Activated naive CD4-positive, alpha-beta T cell (primary cell): ENCODE measurements around the gene APLNR.

Source experiments
- DNase-seq, 4 experiments: peaks; one replicate each; lab custom pipeline; 2025; lab: John Stamatoyannopoulos, UW

The APLNR gene

DNA sequence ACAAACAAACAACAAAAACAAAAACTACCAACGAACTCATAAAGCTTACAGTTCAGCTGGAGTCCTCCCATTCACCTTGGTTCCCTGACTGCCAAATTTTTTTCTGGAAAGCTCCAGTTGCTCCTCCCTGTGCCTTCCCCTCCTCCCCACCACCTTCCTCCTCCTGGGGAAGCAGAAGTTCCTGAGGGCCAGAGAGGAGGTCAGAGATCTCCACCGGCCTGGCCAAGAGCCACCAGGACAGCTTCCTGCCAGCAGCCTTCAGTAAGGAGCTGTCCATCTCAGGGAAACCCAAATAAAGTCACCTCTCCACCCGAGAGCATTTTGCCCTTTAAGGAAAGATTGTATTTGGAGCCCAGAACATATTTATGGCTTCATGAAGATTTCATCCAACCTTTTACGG, 20.0 kb downstream of the APLNR start:
- no peak for DNase-seq

DNA sequence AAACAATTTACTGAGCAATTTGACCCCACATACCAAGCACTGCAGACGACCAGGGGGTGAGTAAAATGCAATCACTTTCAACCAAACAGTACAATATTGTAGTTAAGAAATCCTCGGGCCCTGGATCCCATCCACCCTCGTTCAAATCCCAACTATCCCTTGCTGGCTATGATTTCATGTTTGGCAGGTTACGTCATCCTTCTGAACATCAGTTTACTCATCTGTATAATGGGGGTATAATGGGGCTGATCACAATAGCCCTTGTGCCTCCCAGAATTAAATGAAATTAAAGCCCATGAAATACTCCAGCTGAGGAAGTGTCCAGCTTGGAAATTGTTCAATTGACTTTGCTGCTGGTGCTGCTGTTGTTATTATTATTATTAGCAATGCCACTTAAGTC, 20.6 kb downstream of the APLNR start:
- DNase-seq = no peak

- no peak for DNase-seq
These were observed 22.6 kb downstream of the APLNR start for GRCh38 chr11:57214494-57214893.

DNA sequence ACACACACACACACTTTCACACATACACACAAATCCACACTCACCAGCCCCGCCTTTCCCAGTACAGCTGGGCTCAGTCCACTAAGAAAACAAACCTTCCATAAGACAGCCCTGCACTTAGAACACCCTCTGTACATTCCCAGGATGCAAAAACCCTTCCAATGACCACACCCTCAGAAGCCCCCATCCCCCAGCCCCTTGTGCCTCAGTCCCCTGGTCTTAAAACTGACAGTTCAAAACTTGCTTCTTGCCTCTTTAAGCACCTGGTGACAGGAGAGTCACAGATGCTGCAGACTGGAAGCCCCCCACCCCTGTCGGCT, 23.0 kb downstream of the APLNR start:
- no peak for DNase-seq

DNA sequence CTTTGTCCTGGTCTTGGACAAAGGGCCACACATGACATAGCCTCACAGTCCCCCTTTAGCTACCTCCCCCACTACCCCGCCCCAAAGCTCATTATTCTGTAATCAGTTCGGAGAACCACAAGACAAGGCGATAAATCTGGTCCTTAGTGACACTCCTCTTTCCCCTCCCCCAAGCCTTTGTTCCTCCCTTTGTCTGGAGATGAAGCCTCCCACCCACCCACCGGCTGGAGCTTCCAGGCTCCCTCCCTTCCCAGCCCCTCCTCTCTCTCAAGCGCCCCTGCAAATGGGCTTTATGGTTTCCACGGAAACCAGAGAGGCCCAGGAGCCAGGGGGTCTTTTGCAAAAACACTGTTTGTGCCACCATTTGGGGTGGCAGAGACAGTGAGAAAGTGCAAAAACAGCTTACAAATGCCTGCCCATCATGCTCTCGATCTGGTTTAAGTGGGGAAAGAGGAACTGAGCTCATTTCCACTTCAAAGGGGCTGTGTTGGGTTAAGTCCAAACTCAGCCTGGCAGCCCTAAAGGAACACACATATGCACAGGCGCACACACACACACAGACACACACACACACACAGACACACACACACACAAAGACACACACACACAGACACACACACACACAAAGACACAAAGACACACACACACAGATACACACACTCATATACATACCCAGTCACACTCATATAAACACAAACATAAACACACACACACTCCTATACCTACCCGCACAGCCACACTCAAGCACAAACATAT, 23.5 kb downstream of the APLNR start:
- DNase-seq = no peak

GRCh38 chr11:57210781-57211180, 26.3 kb downstream of the APLNR start:
- DNase-seq = no peak

DNA sequence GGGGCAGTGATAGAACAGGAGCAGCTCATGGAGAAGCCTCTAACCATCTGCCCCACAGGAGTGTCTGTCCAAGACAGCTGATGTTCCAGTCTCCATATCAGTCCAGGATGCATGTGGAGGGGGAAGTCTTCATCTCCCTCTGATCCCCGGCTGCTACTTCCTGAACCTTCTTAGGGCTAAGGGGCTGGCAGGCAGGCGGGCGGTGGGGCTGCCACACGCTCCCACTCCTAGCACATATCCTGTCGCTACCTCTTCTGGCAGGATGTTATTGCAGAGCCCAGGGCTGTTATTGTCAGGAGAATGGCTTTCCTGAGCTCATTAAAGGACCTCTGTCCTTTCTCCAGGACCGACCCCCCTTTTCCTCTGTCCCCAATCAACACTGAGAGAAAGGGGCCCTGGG, 29.9 kb downstream of the APLNR start:
- no peak for DNase-seq

GRCh38 chr11:57205041-57205641, 31.9 kb downstream of the APLNR start:
- DNase-seq = no peak

GRCh38 chr11:57203882-57204480, 33.1 kb downstream of the APLNR start:
- DNase-seq = no peak

- DNase-seq = no peak
These were observed 33.7 kb downstream of the APLNR start for GRCh38 chr11:57203359-57203758.

DNA sequence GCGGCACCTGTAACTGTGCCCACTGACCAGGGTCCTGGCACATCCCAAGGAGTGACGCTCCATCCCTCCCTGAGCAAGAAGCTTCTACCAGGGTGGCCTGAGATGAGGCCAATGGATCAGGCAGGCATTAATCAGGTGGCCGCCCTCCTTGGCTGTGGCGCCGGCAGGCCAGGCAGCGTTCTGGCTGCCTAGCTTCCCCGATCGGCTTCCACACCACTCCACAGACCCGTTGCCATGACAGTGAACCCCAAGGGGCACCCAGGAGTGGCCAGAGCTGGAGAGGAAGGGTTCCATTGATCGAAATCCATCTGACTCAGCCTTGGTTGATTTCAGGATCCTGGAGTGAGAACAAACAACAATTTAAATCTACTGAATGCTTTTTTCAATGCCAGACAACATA, 34.8 kb downstream of the APLNR start:
- DNase-seq = no peak

GRCh38 chr11:57200917-57201316, 36.1 kb downstream of the APLNR start:
- DNase-seq = no peak

GRCh38 chr11:57199330-57199729, 37.7 kb downstream of the APLNR start:
- DNase-seq = no peak

GRCh38 chr11:57197762-57198161, 39.3 kb downstream of the APLNR start:
- no peak for DNase-seq

GRCh38 chr11:57196596-57196995, 40.5 kb downstream of the APLNR start:
- DNase-seq = no peak

GRCh38 chr11:57192316-57192715, 44.7 kb downstream of the APLNR start:
- no peak for DNase-seq

GRCh38 chr11:57191311-57192219, 45.5 kb downstream of the APLNR start:
- no peak for DNase-seq

DNA sequence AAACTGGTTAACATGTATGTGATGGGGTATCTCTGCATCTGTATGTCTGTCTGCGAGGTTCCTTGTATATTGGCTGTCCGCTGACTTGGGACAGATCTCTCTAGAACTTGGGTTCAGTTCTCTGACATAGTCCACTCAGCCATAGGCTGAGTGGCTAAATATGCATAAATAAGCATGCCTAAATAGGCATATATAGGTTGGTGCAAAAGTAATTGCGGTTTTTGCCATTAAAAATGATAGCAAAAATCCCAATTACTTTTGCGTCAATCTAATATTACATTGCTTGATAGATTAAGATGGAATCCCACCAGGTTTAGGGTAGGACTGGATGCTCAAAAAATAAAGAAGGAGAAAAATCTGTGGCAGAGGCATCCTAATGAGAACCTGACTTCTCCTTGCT, 46.5 kb downstream of the APLNR start:
- no peak for DNase-seq
